ENCODE measurements around the gene CABCOCO1. TPM values are rescaled to one million over a fixed set of nuclear protein-coding genes. Genes with fewer than 3 reads are reported as not detected.

The CABCOCO1 gene
- total RNA-seq, 2 donors from 2014 or later = not detected

- Histone ChIP-seq H3K4me1 (no peaks in the 10 kb centered on the region), H3K36me3 (replicated peaks in 1 of 2; ENCODE audit: insufficient read depth in 1 of 2, low read depth in 2 of 2) (no peaks in the 10 kb centered on the region), H3K4me3 (no peak overlapping the region), H3K27me3 (no peaks in the 10 kb centered on the region), H3K27ac (no peak overlapping the region), H3K9me3 (no peaks in the 10 kb centered on the region)
- 42 to 55% methylated on average over 2 of the region's 2 CpGs for WGBS, 2 donors
- intact Hi-C loops (cut with DNase I) = no loop called here
- DNase-seq = no peak
- TF ChIP-seq POLR2A (IDR thresholded peaks at IDR 0.05) = no peak
- TF ChIP-seq CTCF (IDR thresholded peaks at IDR 0.05) = no peak
- no peak for ATAC-seq
These were observed 9.0 kb upstream of the CABCOCO1 start for GRCh38 chr10:61653699-61654098.

- no peak overlapping the region for H3K4me3 ChIP-seq
- intact Hi-C loops (cut with DNase I) = no loop called here
These were observed 7.3 kb upstream of the CABCOCO1 start for GRCh38 chr10:61655335-61655851.

GRCh38 chr10:61663466-61663865 lies 737 bp downstream of the CABCOCO1 start:
- ATAC-seq = no peak
- WGBS, 2 donors = 66 to 81% methylated on average over 3 of the region's 3 CpGs
- intact Hi-C loops (cut with DNase I) = no loop called here

More at GRCh38 chr10:61655335-61655851, 7.3 kb upstream of the CABCOCO1 start:
- DNase-seq (no peak), ATAC-seq (no peak)
- Histone ChIP-seq H3K27me3 (no peaks in the 10 kb centered on the region), H3K4me1 (no peaks in the 10 kb centered on the region), H3K27ac (no peak overlapping the region), H3K9me3 (no peaks in the 10 kb centered on the region), H3K36me3 (replicated peaks in 1 of 2; ENCODE audit: insufficient read depth in 1 of 2, low read depth in 2 of 2) (no peaks in the 10 kb centered on the region)
- TF ChIP-seq POLR2A (IDR thresholded peaks at IDR 0.05) (no peak), CTCF (IDR thresholded peaks at IDR 0.05) (no peak)

GRCh38 chr10:61664985-61665384 lies 2.3 kb downstream of the CABCOCO1 start:
- WGBS, 2 donors = 34 to 47% methylated on average over 2 of the region's 2 CpGs
- no peak for TF ChIP-seq CTCF (IDR thresholded peaks at IDR 0.05)
- no peak for TF ChIP-seq POLR2A (IDR thresholded peaks at IDR 0.05)
- ATAC-seq = no peak
- Histone ChIP-seq H3K27me3 (no peaks in the 10 kb centered on the region), H3K27ac (no peak overlapping the region), H3K4me1 (peaks cover 7% of the 10 kb centered on the region), H3K36me3 (replicated peaks in 1 of 2; ENCODE audit: insufficient read depth in 1 of 2, low read depth in 2 of 2) (no peaks in the 10 kb centered on the region), H3K9me3 (no peaks in the 10 kb centered on the region), H3K4me3 (no peak overlapping the region)
- intact Hi-C loops (cut with DNase I) = no loop called here
- DNase-seq = no peak

More at GRCh38 chr10:61663466-61663865, 737 bp downstream of the CABCOCO1 start:
- H3K4me3 ChIP-seq = no peak overlapping the region
- no peaks in the 10 kb centered on the region for H3K36me3 ChIP-seq (replicated peaks in 1 of 2; ENCODE audit: insufficient read depth in 1 of 2, low read depth in 2 of 2)
- DNase-seq = no peak
- no peaks in the 10 kb centered on the region for H3K9me3 ChIP-seq
- TF ChIP-seq CTCF (IDR thresholded peaks at IDR 0.05) (no peak), POLR2A (IDR thresholded peaks at IDR 0.05) (no peak)
- no peak overlapping the region for H3K27ac ChIP-seq
- no peaks in the 10 kb centered on the region for H3K27me3 ChIP-seq
- H3K4me1 ChIP-seq = peaks cover 7% of the 10 kb centered on the region

- Histone ChIP-seq H3K27ac (no peak overlapping the region), H3K4me1 (no peaks in the 10 kb centered on the region), H3K4me3 (no peak overlapping the region), H3K27me3 (no peaks in the 10 kb centered on the region), H3K9me3 (no peaks in the 10 kb centered on the region), H3K36me3 (replicated peaks in 1 of 2; ENCODE audit: insufficient read depth in 1 of 2, low read depth in 2 of 2) (no peaks in the 10 kb centered on the region)
- ATAC-seq (no peak), DNase-seq (no peak)
- intact Hi-C loops (cut with DNase I) = no loop called here
- TF ChIP-seq POLR2A (IDR thresholded peaks at IDR 0.05) = no peak
- TF ChIP-seq CTCF (IDR thresholded peaks at IDR 0.05) = no peak
These were observed 6.5 kb downstream of the CABCOCO1 start for GRCh38 chr10:61669161-61669725.

Data from body of pancreas (tissue), 4 donors.